Liver (tissue), 9 donors: ENCODE data around the gene BLOC1S5. TPM values are rescaled to one million over a fixed set of nuclear protein-coding genes. Genes with fewer than 3 reads are reported as not detected.

Experiments
- DNase-seq: peaks from one replicate; pipeline ENCODE4 v3.0.0-alpha.2; 2017; ENCODE audit warnings: low spot score
- H3K27ac ChIP-seq, 2 donors: one replicate each; pipeline ENCODE4 v1.7.0; 2013; ENCODE audit warnings: inconsistent platforms in 2 of 2, low read length in 2 of 2, control low read depth in 1 of 2, low read depth in 1 of 2, mild to moderate bottlenecking in 1 of 2
- H3K27me3 ChIP-seq, 4 donors: one replicate each; pipeline versions ENCODE4 v1.6.1 to v1.7.0; 2013; ENCODE audit warnings: low read length in 3 of 4, inconsistent platforms in 1 of 4, mild to moderate bottlenecking in 1 of 4, moderate library complexity in 1 of 4; ENCODE audit not compliant: control insufficient read depth in 4 of 4, insufficient read depth in 4 of 4
- H3K36me3 ChIP-seq, 4 donors: one replicate each; pipeline versions ENCODE4 v1.6.1 to v1.7.0; 2013; ENCODE audit warnings: low read length in 3 of 4, mild to moderate bottlenecking in 3 of 4, low read depth in 1 of 4, moderate library complexity in 1 of 4; ENCODE audit not compliant: control insufficient read depth in 4 of 4, insufficient read depth in 3 of 4
- H3K4me1 ChIP-seq, 4 donors: one replicate each; pipeline versions ENCODE4 v1.6.1 to v1.7.0; 2013; ENCODE audit warnings: low read length in 3 of 4, mild to moderate bottlenecking in 3 of 4, moderate library complexity in 1 of 4; ENCODE audit not compliant: control insufficient read depth in 4 of 4, insufficient read depth in 4 of 4
- H3K4me3 ChIP-seq, 3 donors: one replicate each; pipeline versions ENCODE4 v1.6.1 to v1.7.0; 2013; ENCODE audit warnings: low read length in 3 of 3, control low read depth in 1 of 3, low read depth in 1 of 3, mild to moderate bottlenecking in 1 of 3
- H3K9ac ChIP-seq, 2 donors: one replicate each; pipeline ENCODE4 v1.7.0; 2013; ENCODE audit warnings: low read length in 2 of 2, mild to moderate bottlenecking in 2 of 2, moderate library complexity in 2 of 2, control low read depth in 1 of 2, low read depth in 1 of 2
- H3K9me3 ChIP-seq, 4 donors: one replicate each; pipeline versions ENCODE4 v1.6.1 to v1.7.0; 2013; ENCODE audit warnings: low read length in 3 of 4; ENCODE audit not compliant: control insufficient read depth in 4 of 4
- EGR1 ChIP-seq, 2 donors: IDR thresholded peaks; 2 replicates each; pipeline ENCODE4 v1.6.1; 2016 to 2018; ENCODE audit warnings: antibody characterized with exemption in 2 of 2, low read depth in 2 of 2
- FOXA1 ChIP-seq: IDR thresholded peaks from 2 replicates; pipeline ENCODE4 v1.6.1; 2016; ENCODE audit warnings: antibody characterized with exemption
- FOXA2 ChIP-seq: IDR thresholded peaks from 2 replicates; pipeline ENCODE4 v1.6.1; 2016; ENCODE audit warnings: antibody characterized with exemption
- GABPA ChIP-seq, 2 donors: IDR thresholded peaks in 1 of 2; conservative IDR thresholded peaks in 1 of 2; 2 replicates each; pipeline ENCODE4 v1.6.1; 2016; ENCODE audit warnings: antibody characterized with exemption in 2 of 2, mild to moderate bottlenecking in 1 of 2, moderate library complexity in 1 of 2
- HNF4G ChIP-seq: IDR thresholded peaks from 2 replicates; pipeline ENCODE4 v1.6.1; 2016; ENCODE audit warnings: antibody characterized with exemption
- JUND ChIP-seq, 2 donors: IDR thresholded peaks; 2 replicates each; pipeline ENCODE4 v1.6.1; 2016; ENCODE audit warnings: antibody characterized with exemption in 2 of 2
- NR2F2 ChIP-seq: IDR thresholded peaks from 2 replicates; pipeline ENCODE4 v1.6.1; 2016; ENCODE audit warnings: antibody characterized with exemption
- RAD21 ChIP-seq, 2 donors: IDR thresholded peaks; 2 replicates each; pipeline ENCODE4 v1.6.1; 2016; ENCODE audit warnings: antibody characterized with exemption in 2 of 2, mild to moderate bottlenecking in 2 of 2
- REST ChIP-seq: IDR thresholded peaks from 2 replicates; pipeline ENCODE4 v1.6.1; 2016; ENCODE audit warnings: antibody characterized with exemption, mild to moderate bottlenecking
- RXRA ChIP-seq, 2 donors: IDR thresholded peaks; 2 replicates each; pipeline ENCODE4 v1.6.1; 2017 to 2018; ENCODE audit warnings: antibody characterized with exemption in 2 of 2, mild to moderate bottlenecking in 1 of 2
- SP1 ChIP-seq: IDR thresholded peaks from 2 replicates; pipeline ENCODE4 v1.6.1; 2018; ENCODE audit warnings: antibody characterized with exemption, mild to moderate bottlenecking
- TAF1 ChIP-seq: conservative IDR thresholded peaks from 2 replicates; pipeline ENCODE4 v1.6.1; 2016; ENCODE audit warnings: antibody characterized with exemption, mild to moderate bottlenecking
- YY1 ChIP-seq: IDR thresholded peaks from 2 replicates; pipeline ENCODE4 v1.6.1; 2016; ENCODE audit warnings: antibody characterized with exemption, mild to moderate bottlenecking
- WGBS: extraction: QIAGEN DNeasy Blood & Tissue Kit; methylation state at CpG from one replicate; pipeline ENCODE4 v1.1.7; 2013; 5-methylcytosine and 5-hydroxymethylcytosine counted together
- polyA plus RNA-seq, 2 donors: library from polyadenylated mRNA; stranded (reverse) in 1 of 2; unstranded in 1 of 2; fragments of 200-250 nt in 1 of 2; fragments of >200 nt in 1 of 2; fragmentation: Nextera tagmentation in 1 of 2; extraction: Ambion mirVana in 1 of 2; gene quantifications; one replicate each; pipeline versions ENCODE4 v1.2.1 to v1.2.3, GENCODE V29; 2013 to 2015
- total RNA-seq, 2 donors: library from RNA; depleted of rRNA; stranded (reverse); fragments of >200 nt; gene quantifications; one replicate each; pipeline ENCODE4 v1.2.3, GENCODE V29; 2014
- TF ChIP-seq, protein P1 (sequence below): IDR thresholded peaks from 2 replicates; pipeline ENCODE4 v1.6.1; 2016; ENCODE audit warnings: antibody characterized with exemption
- TF ChIP-seq, protein P2 (sequence below): IDR thresholded peaks from 2 replicates; pipeline ENCODE4 v1.6.1; 2016; ENCODE audit warnings: antibody characterized with exemption
- TF ChIP-seq, protein P3 (sequence below): IDR thresholded peaks from 2 replicates; pipeline ENCODE4 v1.6.1; 2016; ENCODE audit warnings: antibody characterized with exemption
- donor health status: healthy.
- donor health status: healthy.
- donor health status: healthy.
- donor health status: healthy.
- donor health status: healthy.

BLOC1S5 gene
- total and polyA plus RNA-seq, 4 donors = 5.2 to 11.1 (median 7.1) TPM

DNA sequence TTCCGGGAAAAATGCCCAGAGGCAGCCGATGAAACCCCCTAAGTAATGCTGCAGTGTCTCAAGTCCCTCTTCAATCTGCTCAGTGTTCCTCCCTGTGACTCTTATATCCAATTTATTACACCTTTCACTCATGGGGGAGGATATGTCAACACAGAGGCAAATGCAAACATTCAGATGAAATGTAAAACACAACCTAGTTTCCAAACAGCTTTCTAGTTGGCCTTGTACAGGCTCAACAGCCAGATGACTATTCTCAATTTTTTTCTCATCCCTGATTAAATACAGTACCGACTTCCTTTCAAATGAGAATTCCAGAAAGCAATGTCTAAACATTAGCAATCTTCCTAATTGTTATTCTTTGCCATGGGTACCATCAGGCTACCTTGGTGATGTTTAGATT is 65.0 kb downstream of the BLOC1S5 start (continued):
- TF ChIP-seq, protein P1, sequence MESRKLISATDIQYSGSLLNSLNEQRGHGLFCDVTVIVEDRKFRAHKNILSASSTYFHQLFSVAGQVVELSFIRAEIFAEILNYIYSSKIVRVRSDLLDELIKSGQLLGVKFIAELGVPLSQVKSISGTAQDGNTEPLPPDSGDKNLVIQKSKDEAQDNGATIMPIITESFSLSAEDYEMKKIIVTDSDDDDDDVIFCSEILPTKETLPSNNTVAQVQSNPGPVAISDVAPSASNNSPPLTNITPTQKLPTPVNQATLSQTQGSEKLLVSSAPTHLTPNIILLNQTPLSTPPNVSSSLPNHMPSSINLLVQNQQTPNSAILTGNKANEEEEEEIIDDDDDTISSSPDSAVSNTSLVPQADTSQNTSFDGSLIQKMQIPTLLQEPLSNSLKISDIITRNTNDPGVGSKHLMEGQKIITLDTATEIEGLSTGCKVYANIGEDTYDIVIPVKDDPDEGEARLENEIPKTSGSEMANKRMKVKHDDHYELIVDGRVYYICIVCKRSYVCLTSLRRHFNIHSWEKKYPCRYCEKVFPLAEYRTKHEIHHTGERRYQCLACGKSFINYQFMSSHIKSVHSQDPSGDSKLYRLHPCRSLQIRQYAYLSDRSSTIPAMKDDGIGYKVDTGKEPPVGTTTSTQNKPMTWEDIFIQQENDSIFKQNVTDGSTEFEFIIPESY = no peak
- no peak for TF ChIP-seq HNF4G
- TF ChIP-seq, protein P2, sequence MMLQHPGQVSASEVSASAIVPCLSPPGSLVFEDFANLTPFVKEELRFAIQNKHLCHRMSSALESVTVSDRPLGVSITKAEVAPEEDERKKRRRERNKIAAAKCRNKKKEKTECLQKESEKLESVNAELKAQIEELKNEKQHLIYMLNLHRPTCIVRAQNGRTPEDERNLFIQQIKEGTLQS = no peak

DNA sequence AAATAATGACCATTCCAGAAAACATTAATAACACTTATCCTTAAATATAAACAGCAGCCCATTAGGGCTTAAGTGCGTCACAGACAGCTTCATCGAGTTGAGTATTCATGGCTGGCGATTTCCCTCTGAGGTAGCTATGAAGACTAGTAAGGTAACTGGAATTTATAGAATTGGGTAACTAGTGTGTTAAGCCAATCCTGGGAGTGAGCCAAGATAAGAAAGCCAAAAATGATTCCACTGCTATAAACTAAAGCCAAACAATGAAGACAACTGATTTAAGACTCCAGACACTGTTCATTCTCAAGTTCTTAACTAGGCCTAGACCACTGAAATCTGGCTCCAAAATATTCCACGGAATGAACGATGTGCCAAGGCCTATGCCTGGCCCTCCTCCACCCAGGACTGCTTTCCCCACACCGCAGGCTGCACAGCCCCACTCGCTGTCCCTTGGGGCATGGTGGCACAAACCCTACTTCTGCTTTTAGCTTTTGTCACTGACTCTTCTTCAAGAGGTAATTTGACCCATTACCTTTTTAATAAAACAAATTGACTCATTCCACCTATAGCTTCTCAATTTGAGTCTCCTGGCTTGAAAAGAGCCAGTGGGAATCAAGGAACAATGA is 66.0 kb downstream of the BLOC1S5 start:
- H3K27me3 ChIP-seq = no peaks in the 10 kb centered on the region
- DNase-seq = no peak
- 96% methylated on average over 7 of the region's 7 CpGs for WGBS
- H3K36me3 ChIP-seq = no peaks in the 10 kb centered on the region
- no peaks in the 10 kb centered on the region for H3K4me1 ChIP-seq
- H3K9me3 ChIP-seq = no peaks in the 10 kb centered on the region
- TF ChIP-seq RAD21 (IDR thresholded peaks at IDR 0.05) = no peak
- TF ChIP-seq, protein P2 = no peak
- no peak for TF ChIP-seq FOXA2
- no peak for TF ChIP-seq EGR1 (IDR thresholded peaks at IDR 0.05; ENCODE audit: low read depth in 2 of 2)
- TF ChIP-seq, protein P3, sequence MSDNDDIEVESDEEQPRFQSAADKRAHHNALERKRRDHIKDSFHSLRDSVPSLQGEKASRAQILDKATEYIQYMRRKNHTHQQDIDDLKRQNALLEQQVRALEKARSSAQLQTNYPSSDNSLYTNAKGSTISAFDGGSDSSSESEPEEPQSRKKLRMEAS = no peak
- no peak for TF ChIP-seq FOXA1
- TF ChIP-seq GABPA (IDR thresholded peaks at IDR 0.05 in 1 of 2, conservative IDR thresholded peaks at IDR 0.05 in 1 of 2) = no peak
- no peak for TF ChIP-seq JUND (IDR thresholded peaks at IDR 0.05)
- no peak for TF ChIP-seq YY1
- TF ChIP-seq HNF4G = no peak
- TF ChIP-seq SP1 = no peak
- no peak for TF ChIP-seq REST
- no peak for TF ChIP-seq RXRA (IDR thresholded peaks at IDR 0.05)
- TF ChIP-seq NR2F2 = no peak
- no peak overlapping the region for H3K4me3 ChIP-seq
- H3K9ac ChIP-seq = no peak overlapping the region
- no peak overlapping the region for H3K27ac ChIP-seq

- Histone ChIP-seq H3K4me1 (no peaks in the 10 kb centered on the region), H3K4me3 (no peak overlapping the region), H3K9me3 (no peaks in the 10 kb centered on the region), H3K36me3 (no peaks in the 10 kb centered on the region), H3K9ac (no peak overlapping the region), H3K27ac (no peak overlapping the region), H3K27me3 (no peaks in the 10 kb centered on the region)
- DNase-seq = no peak
- TF ChIP-seq TAF1 (no peak), REST (no peak), RXRA (IDR thresholded peaks at IDR 0.05) (no peak), GABPA (IDR thresholded peaks at IDR 0.05 in 1 of 2, conservative IDR thresholded peaks at IDR 0.05 in 1 of 2) (no peak), SP1 (no peak)
- TF ChIP-seq, protein P3 = no peak
- TF ChIP-seq, protein P2 = no peak
- WGBS = 86% methylated on average over 3 of the region's 3 CpGs
Observed at GRCh38 chr6:7997286-7997685, 66.9 kb downstream of the BLOC1S5 start.
